Measurements from ENCODE around the gene CDH4. TPM values are rescaled to one million over a fixed set of nuclear protein-coding genes. Genes with fewer than 3 reads are reported as not detected.

Gene CDH4
- total RNA-seq, 1 experiment from 2014 or later = 5.3 TPM

DNA sequence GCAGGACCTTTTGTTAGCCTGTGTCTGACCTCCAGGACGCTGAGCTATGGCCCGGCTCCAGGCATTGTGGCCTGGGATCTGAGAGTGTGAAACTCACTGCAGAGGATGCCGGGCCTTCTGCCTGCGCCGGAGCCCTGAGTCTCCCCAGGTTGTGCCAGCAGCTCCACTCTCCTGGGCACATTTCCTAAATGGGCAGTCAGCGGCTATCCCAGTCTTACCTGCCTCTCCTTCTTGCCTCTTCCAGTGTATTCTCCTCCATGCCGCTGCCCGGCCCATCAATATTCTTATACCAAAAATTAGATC lies 397.8 kb downstream of the CDH4 start:
- Mint-ChIP-seq H3K27ac (0 out of 2 replicates have a peak overlapping the region, but pooled peaks have one; percentile 34), H3K36me3 (peaks cover 5% of the 10 kb centered on the region), H3K4me1 (peaks cover 7% of the 10 kb centered on the region; the same call in 1 of the 2 replicates), H3K4me3 (no peak overlapping the region), H3K9me3 (peaks cover 7% of the 10 kb centered on the region), H3K27me3 (ENCODE audit: low read depth) (peaks cover 25% of the 10 kb centered on the region)
- ChIA-PET POLR2A (interaction anchor here (0.9 kb wide), 1 partner anchor 510 kb away, joined by 3 read pairs; no protein-coding TSS in a partner anchor), CTCF (no interaction called here)
- no peak for ATAC-seq
- TF ChIP-seq USF1 (CRISPR knock-in tag; IDR thresholded peaks at IDR 0.05) (no peak), CREB1 (CRISPR knock-in tag; IDR thresholded peaks at IDR 0.05) (no peak), SMAD3 (CRISPR knock-in tag; IDR thresholded peaks at IDR 0.05; ENCODE audit: borderline replicate concordance) (no peak), ZNF281 (CRISPR knock-in tag; IDR thresholded peaks at IDR 0.05) (no peak), ELF4 (CRISPR knock-in tag; IDR thresholded peaks at IDR 0.05; ENCODE audit: low read depth) (no peak), SP1 (CRISPR knock-in tag; conservative IDR thresholded peaks at IDR 0.05) (no peak), ZNF671 (CRISPR knock-in tag; IDR thresholded peaks at IDR 0.05) (no peak), NFYB (CRISPR knock-in tag; conservative IDR thresholded peaks at IDR 0.05; ENCODE audit: low read depth) (no peak)
- TF ChIP-seq, protein P1, sequence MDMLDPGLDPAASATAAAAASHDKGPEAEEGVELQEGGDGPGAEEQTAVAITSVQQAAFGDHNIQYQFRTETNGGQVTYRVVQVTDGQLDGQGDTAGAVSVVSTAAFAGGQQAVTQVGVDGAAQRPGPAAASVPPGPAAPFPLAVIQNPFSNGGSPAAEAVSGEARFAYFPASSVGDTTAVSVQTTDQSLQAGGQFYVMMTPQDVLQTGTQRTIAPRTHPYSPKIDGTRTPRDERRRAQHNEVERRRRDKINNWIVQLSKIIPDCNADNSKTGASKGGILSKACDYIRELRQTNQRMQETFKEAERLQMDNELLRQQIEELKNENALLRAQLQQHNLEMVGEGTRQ (CRISPR knock-in tag; IDR thresholded peaks at IDR 0.05) = no peak
- TF ChIP-seq, protein P2, sequence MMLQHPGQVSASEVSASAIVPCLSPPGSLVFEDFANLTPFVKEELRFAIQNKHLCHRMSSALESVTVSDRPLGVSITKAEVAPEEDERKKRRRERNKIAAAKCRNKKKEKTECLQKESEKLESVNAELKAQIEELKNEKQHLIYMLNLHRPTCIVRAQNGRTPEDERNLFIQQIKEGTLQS (CRISPR knock-in tag; conservative IDR thresholded peaks at IDR 0.05) = no peak
- TF ChIP-seq, protein P3, sequence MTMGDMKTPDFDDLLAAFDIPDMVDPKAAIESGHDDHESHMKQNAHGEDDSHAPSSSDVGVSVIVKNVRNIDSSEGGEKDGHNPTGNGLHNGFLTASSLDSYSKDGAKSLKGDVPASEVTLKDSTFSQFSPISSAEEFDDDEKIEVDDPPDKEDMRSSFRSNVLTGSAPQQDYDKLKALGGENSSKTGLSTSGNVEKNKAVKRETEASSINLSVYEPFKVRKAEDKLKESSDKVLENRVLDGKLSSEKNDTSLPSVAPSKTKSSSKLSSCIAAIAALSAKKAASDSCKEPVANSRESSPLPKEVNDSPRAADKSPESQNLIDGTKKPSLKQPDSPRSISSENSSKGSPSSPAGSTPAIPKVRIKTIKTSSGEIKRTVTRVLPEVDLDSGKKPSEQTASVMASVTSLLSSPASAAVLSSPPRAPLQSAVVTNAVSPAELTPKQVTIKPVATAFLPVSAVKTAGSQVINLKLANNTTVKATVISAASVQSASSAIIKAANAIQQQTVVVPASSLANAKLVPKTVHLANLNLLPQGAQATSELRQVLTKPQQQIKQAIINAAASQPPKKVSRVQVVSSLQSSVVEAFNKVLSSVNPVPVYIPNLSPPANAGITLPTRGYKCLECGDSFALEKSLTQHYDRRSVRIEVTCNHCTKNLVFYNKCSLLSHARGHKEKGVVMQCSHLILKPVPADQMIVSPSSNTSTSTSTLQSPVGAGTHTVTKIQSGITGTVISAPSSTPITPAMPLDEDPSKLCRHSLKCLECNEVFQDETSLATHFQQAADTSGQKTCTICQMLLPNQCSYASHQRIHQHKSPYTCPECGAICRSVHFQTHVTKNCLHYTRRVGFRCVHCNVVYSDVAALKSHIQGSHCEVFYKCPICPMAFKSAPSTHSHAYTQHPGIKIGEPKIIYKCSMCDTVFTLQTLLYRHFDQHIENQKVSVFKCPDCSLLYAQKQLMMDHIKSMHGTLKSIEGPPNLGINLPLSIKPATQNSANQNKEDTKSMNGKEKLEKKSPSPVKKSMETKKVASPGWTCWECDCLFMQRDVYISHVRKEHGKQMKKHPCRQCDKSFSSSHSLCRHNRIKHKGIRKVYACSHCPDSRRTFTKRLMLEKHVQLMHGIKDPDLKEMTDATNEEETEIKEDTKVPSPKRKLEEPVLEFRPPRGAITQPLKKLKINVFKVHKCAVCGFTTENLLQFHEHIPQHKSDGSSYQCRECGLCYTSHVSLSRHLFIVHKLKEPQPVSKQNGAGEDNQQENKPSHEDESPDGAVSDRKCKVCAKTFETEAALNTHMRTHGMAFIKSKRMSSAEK (CRISPR knock-in tag; IDR thresholded peaks at IDR 0.05; ENCODE audit: borderline replicate concordance) = no peak
- DNase-seq (ENCODE audit: low spot score) = no peak

- H3K27me3 Mint-ChIP-seq (ENCODE audit: low read depth) = peaks cover 25% of the 10 kb centered on the region
- TF ChIP-seq SMAD4 (CRISPR knock-in tag; IDR thresholded peaks at IDR 0.05) = no peak
- no peak for TF ChIP-seq STAT6 (CRISPR knock-in tag; conservative IDR thresholded peaks at IDR 0.05; ENCODE audit: low read depth)
- H3K4me3 Mint-ChIP-seq = no peak overlapping the region
- POLR2A ChIA-PET = no interaction called here
- H3K9me3 Mint-ChIP-seq = peaks cover 7% of the 10 kb centered on the region
- peaks cover 7% of the 10 kb centered on the region; the same call in 1 of the 2 replicates for H3K4me1 Mint-ChIP-seq
- ATAC-seq (no peak), DNase-seq (ENCODE audit: low spot score) (no peak)
- H3K27ac Mint-ChIP-seq = no peak overlapping the region
- H3K36me3 Mint-ChIP-seq = peaks cover 5% of the 10 kb centered on the region
- CTCF ChIA-PET = no interaction called here
Measured at GRCh38 chr20:61650912-61651733, 399.1 kb downstream of the CDH4 start.
